GM12878 (cell line): ENCODE measurements around the gene AHCY. TPM values are rescaled to one million over a fixed set of nuclear protein-coding genes. Genes with fewer than 3 reads are reported as not detected.

Experiments
- ATAC-seq: fragments of 200-7000 bp; cut with Tn5 transposase; 3 replicates; pipeline ENCODE4 v1.9.1; 2020; ENCODE audit warnings: mild to moderate bottlenecking, moderate library complexity
- BruUV-seq: library from RNA; stranded (reverse); fragments of 400-500 nt; replicated peaks from 2 replicates; lab custom pipeline; 2021; lab: Mats Ljungman, UMichigan
- CTCF ChIA-PET: fragments of 300-600 bp; sonication (Branson Sonifier 250); formaldehyde crosslinking; extraction: SDS; loops from one replicate; lab custom pipeline; 2021; ENCODE audit warnings: inconsistent platforms; lab: Yijun Ruan, JAX
- POLR2A ChIA-PET: fragments of 350-600 bp; formaldehyde crosslinking; extraction: SDS; loops from one replicate; lab custom pipeline; 2021; ENCODE audit warnings: inconsistent platforms; lab: Charles Lee
- RAD21 ChIA-PET: fragments of 300-600 bp; sonication (Branson Sonifier 250); formaldehyde crosslinking; loops from one replicate; lab custom pipeline; 2023; ENCODE audit warnings: antibody characterized with exemption; ENCODE audit not compliant: unreplicated experiment; lab: Charles Lee
- SMC1A ChIA-PET: fragments of 300-600 bp; sonication (Branson Sonifier 250); formaldehyde crosslinking; loops from one replicate; lab custom pipeline; 2023; ENCODE audit not compliant: unreplicated experiment, uncharacterized antibody; lab: Charles Lee
- DNase-seq: peaks from one replicate; pipeline ENCODE4 v3.0.0-alpha.2; 2011; ENCODE audit warnings: low read depth, low spot score
- FAIRE-seq: peaks from 3 replicates; lab custom pipeline; 2011; peaks lifted over from hg19 to GRCh38; lab: Jason Lieb, UNC
- H2AFZ ChIP-seq: 2 replicates; pipeline ENCODE4 v1.6.0; 2011; ENCODE audit warnings: low read depth, low read length, control low read depth; ENCODE audit not compliant: control insufficient read depth
- H3K27ac ChIP-seq: 2 replicates; pipeline ENCODE4 v1.5.1; 2011; ENCODE audit warnings: control low read depth; ENCODE audit not compliant: control insufficient read depth, insufficient read depth
- H3K27me3 ChIP-seq, 2 experiments: replicated peaks in 1 of 2; 2 replicates each; pipeline versions ENCODE4 v1.6.0 to v1.6.1; 2011; ENCODE audit warnings: low read length in 1 of 2; ENCODE audit not compliant: control insufficient read depth in 2 of 2, insufficient read depth in 2 of 2
- H3K36me3 ChIP-seq, 2 experiments: 2 replicates each; pipeline ENCODE4 v1.5.1; 2011; ENCODE audit warnings: low read length in 1 of 2; ENCODE audit not compliant: control insufficient read depth in 2 of 2, insufficient read depth in 2 of 2
- H3K4me1 ChIP-seq: 2 replicates; pipeline ENCODE4 v1.6.1; 2011; ENCODE audit warnings: mild to moderate bottlenecking, low read length, moderate library complexity, mixed read lengths; ENCODE audit not compliant: control insufficient read depth, insufficient read depth
- H3K4me2 ChIP-seq: 2 replicates; pipeline ENCODE4 v1.6.0; 2011; ENCODE audit warnings: control low read depth; ENCODE audit not compliant: control insufficient read depth, insufficient read depth
- H3K4me3 ChIP-seq: fragments of 200-600 bp; sonication (generic); 2 replicates; pipeline ENCODE4 v1.5.1; 2016
- H3K79me2 ChIP-seq: 2 replicates; pipeline ENCODE4 v1.6.0; 2011; ENCODE audit warnings: low read length; ENCODE audit not compliant: control insufficient read depth, insufficient read depth
- H3K9ac ChIP-seq: 2 replicates; pipeline ENCODE4 v1.8.0; 2011; ENCODE audit warnings: low read length, control low read depth, mixed read lengths; ENCODE audit not compliant: control insufficient read depth, insufficient read depth
- H3K9me3 ChIP-seq: replicated peaks from 3 replicates; pipeline ENCODE4 v1.5.1; 2011; ENCODE audit warnings: mild to moderate bottlenecking, low read length; ENCODE audit not compliant: control insufficient read depth, insufficient read depth
- H4K20me1 ChIP-seq: 2 replicates; pipeline ENCODE4 v1.6.0; 2011; ENCODE audit not compliant: control insufficient read depth, insufficient read depth
- BHLHE40 ChIP-seq, 2 experiments: fragments of 450-650 bp in 1 of 2; IDR thresholded peaks; 2 replicates each; pipeline ENCODE4 v1.6.1; 2011 to 2017; ENCODE audit warnings: low read depth in 2 of 2, borderline replicate concordance in 1 of 2, improper control_type of control experiment in 1 of 2, low read length in 1 of 2, mild to moderate bottlenecking in 1 of 2
- BMI1 ChIP-seq: fragments of 450-650 bp; IDR thresholded peaks from 2 replicates; pipeline ENCODE4 v1.6.1; 2016; ENCODE audit warnings: mild to moderate bottlenecking, moderate library complexity, borderline replicate concordance
- HDGF ChIP-seq: fragments of 450-650 bp; IDR thresholded peaks from 2 replicates; pipeline ENCODE4 v1.6.1; 2016; ENCODE audit warnings: antibody characterized with exemption
- IKZF1 ChIP-seq: fragments of 450-650 bp; conservative IDR thresholded peaks from 2 replicates; pipeline ENCODE4 v1.6.1; 2017; ENCODE audit warnings: antibody characterized with exemption, mild to moderate bottlenecking
- IKZF2 ChIP-seq, 2 experiments: fragments of 450-650 bp; IDR thresholded peaks; 2 replicates each; pipeline ENCODE4 v1.6.1; 2017; ENCODE audit warnings: mild to moderate bottlenecking in 2 of 2, moderate library complexity in 2 of 2
- NR2F1 ChIP-seq: fragments of 450-650 bp; conservative IDR thresholded peaks from 2 replicates; pipeline ENCODE4 v1.6.1; 2017; ENCODE audit warnings: mild to moderate bottlenecking
- PAX5 ChIP-seq: IDR thresholded peaks from 2 replicates; pipeline ENCODE4 v1.6.1; 2011; ENCODE audit warnings: low read depth, low read length, borderline replicate concordance
- RAD51 ChIP-seq: fragments of 450-650 bp; IDR thresholded peaks from 2 replicates; pipeline ENCODE4 v1.6.1; 2016; ENCODE audit warnings: moderate library complexity, mild to moderate bottlenecking, inconsistent platforms
- RB1 ChIP-seq: fragments of 450-650 bp; formaldehyde crosslinking; IDR thresholded peaks from 2 replicates; pipeline ENCODE4 v1.6.1; 2017; ENCODE audit warnings: mild to moderate bottlenecking, borderline replicate concordance
- RCOR1 ChIP-seq: conservative IDR thresholded peaks from 2 replicates; pipeline ENCODE4 v1.6.1; 2012; ENCODE audit warnings: low read depth, low read length, improper control_type of control experiment
- TAF1 ChIP-seq: IDR thresholded peaks from 2 replicates; pipeline ENCODE4 v1.6.1; 2011; ENCODE audit warnings: mild to moderate bottlenecking, low read depth, low read length, borderline replicate concordance
- TBL1XR1 ChIP-seq: IDR thresholded peaks from 2 replicates; pipeline ENCODE4 v1.6.1; 2012; ENCODE audit warnings: low read depth, low read length, improper control_type of control experiment
- YY1 ChIP-seq: IDR thresholded peaks from 2 replicates; pipeline ENCODE4 v1.6.1; 2011; ENCODE audit warnings: low read depth, mild to moderate bottlenecking, low read length
- ZZZ3 ChIP-seq: IDR thresholded peaks from 2 replicates; pipeline ENCODE4 v1.6.1; 2011; ENCODE audit warnings: low read depth; ENCODE audit not compliant: control insufficient read depth, insufficient read length
- WGBS: methylation state at CpG from one replicate; pipeline ENCODE4 v1.1.6; 2016; ENCODE audit warnings: low lambda C conversion rate; ENCODE audit not compliant: insufficient replicate concordance, insufficient coverage; ENCODE audit errors: missing lambda C conversion rate; 5-methylcytosine and 5-hydroxymethylcytosine counted together
- in situ Hi-C: fragments of 300-500 bp; cut with MboI; formaldehyde crosslinking; loops from 9 replicates; pipeline ENCODE4 v1.14.3; 2018; ENCODE audit warnings: mixed read lengths
- intact Hi-C: fragments of 100-400 bp; cut with micrococcal nuclease; formaldehyde crosslinking; loops from one replicate; pipeline ENCODE4 v1.14.2; 2022; ENCODE audit not compliant: unreplicated experiment
- polyA plus RNA-seq, 11 experiments: library from polyadenylated mRNA; depleted of rRNA in 4 of 11; unstranded in 6 of 11; stranded (reverse) in 5 of 11; fragments of >200 nt; fragmentation: Nextera tagmentation in 4 of 11; fragmentation: Illumina TruSeq in 1 of 11; extraction: Ambion mirVana in 4 of 11; extraction: Trizol in 1 of 11; gene quantifications; 1 replicate in 1 of 11; 2 replicates in 10 of 11; pipeline versions ENCODE4 v1.2.1 to v1.2.3, GENCODE V29; 2011 to 2016; ENCODE audit warnings: inconsistent platforms in 2 of 11, missing spikeins in 2 of 11, low read depth in 1 of 11
- total RNA-seq, 4 experiments: library from RNA; depleted of rRNA in 3 of 4; stranded (reverse); fragments of >200 nt in 3 of 4; fragmentation: Illumina TruSeq in 1 of 4; extraction: Trizol in 1 of 4; gene quantifications; 2 replicates each; pipeline versions ENCODE4 v1.2.1 to v1.2.3, GENCODE V29; 2013 to 2021
- TF ChIP-seq, protein P1 (sequence below): IDR thresholded peaks from 2 replicates; pipeline ENCODE4 v1.6.1; 2011; ENCODE audit warnings: mild to moderate bottlenecking, low read depth, low read length, moderate library complexity; ENCODE audit not compliant: insufficient replicate concordance
- TF ChIP-seq, protein P2 (sequence below): IDR thresholded peaks from 2 replicates; pipeline ENCODE4 v1.6.1; 2011; ENCODE audit warnings: low read depth, low read length, improper control_type of control experiment, borderline replicate concordance
- TF ChIP-seq, protein P3 (sequence below): IDR thresholded peaks from 2 replicates; pipeline ENCODE4 v1.6.1; 2011; ENCODE audit warnings: borderline replicate concordance, low read depth, mild to moderate bottlenecking, moderate library complexity, mixed read lengths, low read length; ENCODE audit not compliant: insufficient read depth; ENCODE audit errors: extremely low read length

AHCY gene
- total and polyA plus RNA-seq, 10 of the 15 experiments (the other 5 are each of a cell fraction or from before 2014, with no cell fraction given), result 84.9 to 223 (median 181) TPM

DNA sequence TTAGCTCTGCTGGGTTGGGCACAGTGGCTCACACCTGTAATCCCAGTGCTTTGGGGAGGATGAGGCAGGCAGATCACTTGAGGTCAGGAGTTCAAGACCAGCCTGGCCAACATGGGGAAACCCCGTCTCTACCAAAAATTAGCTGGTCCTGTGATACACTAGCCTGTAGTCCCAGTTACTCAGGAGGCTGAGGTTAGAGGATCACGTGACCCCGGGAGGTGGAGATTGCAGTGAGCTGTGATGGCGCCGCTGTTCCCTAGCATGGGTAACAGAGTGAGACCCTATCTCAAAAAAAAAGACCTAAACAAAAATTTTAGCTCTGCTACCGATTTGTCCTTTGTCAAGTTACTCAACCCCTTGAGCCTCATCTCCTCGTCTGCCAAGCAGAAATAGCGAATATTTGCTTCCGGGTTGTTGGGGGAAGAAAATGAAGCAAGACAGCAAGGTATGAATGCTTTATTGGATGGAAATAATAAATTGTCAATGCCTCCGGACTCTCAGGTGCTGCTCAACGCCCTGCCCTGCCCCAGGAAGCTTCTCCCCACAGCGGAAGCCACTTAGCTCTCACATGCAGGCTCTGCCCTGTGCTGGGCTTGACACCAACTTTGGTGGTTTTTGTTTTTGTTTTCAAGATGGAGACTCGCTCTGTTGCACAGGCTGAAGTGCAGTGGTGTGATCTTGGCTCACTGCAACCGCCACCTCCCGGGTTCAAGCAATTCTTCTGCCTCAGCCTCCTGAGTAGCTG lies 35.0 kb upstream of the AHCY start:
- H3K79me2 ChIP-seq, result no peaks in the 10 kb centered on the region
- peak; percentile 92 for ATAC-seq
- H3K4me1 ChIP-seq, result peaks cover 14% of the 10 kb centered on the region
- intact Hi-C loops (loop anchor here (2.0 to 5.0 kb wide), 2 partner anchors 35 to 39 kb away; partner anchors contain the start of gene AHCY), in situ Hi-C loops (no loop called here)
- WGBS, result under 1% methylated on average over 15 of the region's 15 CpGs
- peak; percentile 62 for DNase-seq
- H3K4me2 ChIP-seq, result peak overlapping the region; percentile 96
- H3K36me3 ChIP-seq, result no peaks in the 10 kb centered on the region
- peak overlapping the region; percentile 97 for H2AFZ ChIP-seq
- peak overlapping the region; percentile 94 for H3K27ac ChIP-seq
- no peaks in the 10 kb centered on the region for H3K9me3 ChIP-seq
- POLR2A ChIA-PET, result interaction anchor here (0.5 to 4.6 kb wide), 11 partner anchors 12 to 370 kb away, joined by 3 to 30 read pairs (median 4); partner anchors contain the start of genes DYNLRB1 and ITCH
- peak overlapping the region; percentile 81 for H3K9ac ChIP-seq
- RAD21 ChIA-PET, result interaction anchor here (0.8 to 2.7 kb wide), 11 partner anchors 24 to 185 kb away, joined by 3 to 27 read pairs (median 5); partner anchors contain the start of genes DYNLRB1 and ITCH
- H3K27me3 ChIP-seq, result no peaks in the 10 kb centered on the region
- peak overlapping the region; percentile 63; the same call in 1 of the 2 replicates for H3K4me3 ChIP-seq
- CTCF ChIA-PET, result interaction anchor here (0.6 to 7.7 kb wide), 12 partner anchors 24 to 458 kb away, joined by 3 to 54 read pairs (median 3); partner anchors contain the start of genes DYNLRB1 and ITCH
- SMC1A ChIA-PET, result interaction anchor here (0.6 to 3.9 kb wide), 23 partner anchors 10 to 432 kb away, joined by 3 to 22 read pairs (median 4); partner anchors contain the start of gene ITCH
- no peaks in the 10 kb centered on the region for H4K20me1 ChIP-seq
- BruUV-seq, result TSS peak; percentile 95
- peak; percentile 96 for FAIRE-seq
- TF ChIP-seq ZZZ3 (no peak), IKZF2 (IDR thresholded peaks at IDR 0.05) (peak; percentile 42 to 59; a peak in 3 of 4 replicates), TBL1XR1 (no peak), NR2F1 (peak; percentile 67), RB1 (peak; percentile 14; the same call in 1 of the 2 replicates), HDGF (peak; percentile 46; the same call in 1 of the 2 replicates), BMI1 (peak; percentile 47; the same call in 1 of the 2 replicates), TAF1 (peak; percentile 40; the same call in 1 of the 2 replicates), PAX5 (0 out of 2 replicates have a peak, but pooled peaks have one; percentile 31), IKZF1 (0 out of 2 replicates have a peak, but pooled peaks have one; percentile 57), YY1 (peak; percentile 89), RCOR1 (no peak), RAD51 (peak; percentile 99), BHLHE40 (IDR thresholded peaks at IDR 0.05; ENCODE audit: borderline replicate concordance in 1 of 2, low read depth in 2 of 2, low read length in 1 of 2) (peak; percentile 59 to 93; a peak in 3 of 4 replicates)
- TF ChIP-seq, protein P1, sequence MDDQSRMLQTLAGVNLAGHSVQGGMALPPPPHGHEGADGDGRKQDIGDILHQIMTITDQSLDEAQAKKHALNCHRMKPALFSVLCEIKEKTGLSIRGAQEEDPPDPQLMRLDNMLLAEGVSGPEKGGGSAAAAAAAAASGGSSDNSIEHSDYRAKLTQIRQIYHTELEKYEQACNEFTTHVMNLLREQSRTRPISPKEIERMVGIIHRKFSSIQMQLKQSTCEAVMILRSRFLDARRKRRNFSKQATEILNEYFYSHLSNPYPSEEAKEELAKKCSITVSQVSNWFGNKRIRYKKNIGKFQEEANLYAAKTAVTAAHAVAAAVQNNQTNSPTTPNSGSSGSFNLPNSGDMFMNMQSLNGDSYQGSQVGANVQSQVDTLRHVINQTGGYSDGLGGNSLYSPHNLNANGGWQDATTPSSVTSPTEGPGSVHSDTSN, result no peak
- TF ChIP-seq, protein P2, sequence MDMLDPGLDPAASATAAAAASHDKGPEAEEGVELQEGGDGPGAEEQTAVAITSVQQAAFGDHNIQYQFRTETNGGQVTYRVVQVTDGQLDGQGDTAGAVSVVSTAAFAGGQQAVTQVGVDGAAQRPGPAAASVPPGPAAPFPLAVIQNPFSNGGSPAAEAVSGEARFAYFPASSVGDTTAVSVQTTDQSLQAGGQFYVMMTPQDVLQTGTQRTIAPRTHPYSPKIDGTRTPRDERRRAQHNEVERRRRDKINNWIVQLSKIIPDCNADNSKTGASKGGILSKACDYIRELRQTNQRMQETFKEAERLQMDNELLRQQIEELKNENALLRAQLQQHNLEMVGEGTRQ, result peak; percentile 68
- TF ChIP-seq, protein P3, sequence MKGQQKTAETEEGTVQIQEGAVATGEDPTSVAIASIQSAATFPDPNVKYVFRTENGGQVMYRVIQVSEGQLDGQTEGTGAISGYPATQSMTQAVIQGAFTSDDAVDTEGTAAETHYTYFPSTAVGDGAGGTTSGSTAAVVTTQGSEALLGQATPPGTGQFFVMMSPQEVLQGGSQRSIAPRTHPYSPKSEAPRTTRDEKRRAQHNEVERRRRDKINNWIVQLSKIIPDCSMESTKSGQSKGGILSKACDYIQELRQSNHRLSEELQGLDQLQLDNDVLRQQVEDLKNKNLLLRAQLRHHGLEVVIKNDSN, result peak; percentile 80
